MM.1S (cell line): Measurements from ENCODE around the gene EPPIN.
"Not testable (repeated sequence)": the region's sequence is repeated elsewhere in the genome, so short reads cannot be mapped to it uniquely, and the experiment has no call there.

Source experiments
- DNase-seq: peaks from one replicate; pipeline ENCODE4 v3.0.0-alpha.2; 2015
- H2AFZ ChIP-seq: fragments of 300-600 bp; sonication (generic); 2 replicates; pipeline ENCODE4 v1.6.0; 2016; ENCODE audit warnings: antibody characterized with exemption, low read length
- H3F3A ChIP-seq: fragments of 300-600 bp; sonication (generic); 2 replicates; pipeline ENCODE4 v1.6.1; 2016; ENCODE audit warnings: mild to moderate bottlenecking, antibody characterized with exemption, low read length, moderate library complexity, mixed read lengths; ENCODE audit not compliant: insufficient read depth
- H3K27ac ChIP-seq: fragments of 300-600 bp; sonication (generic); 2 replicates; pipeline ENCODE4 v1.5.1; 2016; ENCODE audit warnings: mild to moderate bottlenecking, low read length
- H3K27me3 ChIP-seq: fragments of 300-600 bp; sonication (generic); replicated peaks from 2 replicates; pipeline ENCODE4 v1.6.0; 2016; ENCODE audit warnings: low read length; ENCODE audit not compliant: insufficient read depth
- H3K36me3 ChIP-seq: fragments of 300-600 bp; sonication (generic); replicated peaks from 2 replicates; pipeline ENCODE4 v1.6.1; 2016; ENCODE audit warnings: mild to moderate bottlenecking, low read length, mixed read lengths; ENCODE audit not compliant: insufficient read depth
- H3K4me1 ChIP-seq: fragments of 300-600 bp; sonication (generic); 2 replicates; pipeline ENCODE4 v1.6.1; 2016; ENCODE audit warnings: low read length, mixed read lengths
- H3K4me2 ChIP-seq: fragments of 300-600 bp; sonication (generic); 2 replicates; pipeline ENCODE4 v1.6.0; 2016; ENCODE audit warnings: low read depth, low read length
- H3K4me3 ChIP-seq: fragments of 300-600 bp; sonication (generic); 2 replicates; pipeline ENCODE4 v1.5.1; 2016; ENCODE audit warnings: low read length, mixed read lengths
- H3K79me2 ChIP-seq: fragments of 300-600 bp; sonication (generic); 2 replicates; pipeline ENCODE4 v1.6.1; 2016; ENCODE audit warnings: mixed run types, low read length, mixed read lengths
- H3K9ac ChIP-seq: fragments of 300-600 bp; sonication (generic); 2 replicates; pipeline ENCODE4 v1.6.1; 2016; ENCODE audit warnings: low read length, mixed read lengths
- H3K9me2 ChIP-seq: fragments of 300-600 bp; sonication (generic); replicated peaks from 2 replicates; pipeline ENCODE4 v1.6.1; 2016; ENCODE audit warnings: mild to moderate bottlenecking, low read length, mixed read lengths; ENCODE audit not compliant: insufficient read depth
- H3K9me3 ChIP-seq: fragments of 300-600 bp; sonication (generic); replicated peaks from 2 replicates; pipeline ENCODE4 v1.6.1; 2016; ENCODE audit warnings: mild to moderate bottlenecking, low read length, mixed read lengths; ENCODE audit not compliant: insufficient read depth
- H4K20me1 ChIP-seq: fragments of 300-600 bp; sonication (generic); 2 replicates; pipeline ENCODE4 v1.6.1; 2016; ENCODE audit warnings: mild to moderate bottlenecking, low read length, moderate library complexity, mixed read lengths; ENCODE audit not compliant: insufficient read depth
- EZH2 ChIP-seq: fragments of 300-600 bp; sonication (generic); optimal IDR thresholded peaks from 2 replicates; pipeline ENCODE3; 2017; ENCODE audit warnings: low read depth, mild to moderate bottlenecking, antibody characterized with exemption, low read length, mixed read lengths
- EZH2phosphoT487 ChIP-seq: fragments of 300-600 bp; sonication (generic); IDR thresholded peaks from 2 replicates; pipeline ENCODE4 v1.6.1; 2018; ENCODE audit warnings: antibody characterized with exemption, low read length
- TF ChIP-seq, protein P1 (sequence below): fragments of 300-600 bp; sonication (generic); IDR thresholded peaks from 2 replicates; pipeline ENCODE4 v1.5.1; 2016; ENCODE audit warnings: antibody characterized with exemption, low read length, mixed read lengths

Gene EPPIN

DNA sequence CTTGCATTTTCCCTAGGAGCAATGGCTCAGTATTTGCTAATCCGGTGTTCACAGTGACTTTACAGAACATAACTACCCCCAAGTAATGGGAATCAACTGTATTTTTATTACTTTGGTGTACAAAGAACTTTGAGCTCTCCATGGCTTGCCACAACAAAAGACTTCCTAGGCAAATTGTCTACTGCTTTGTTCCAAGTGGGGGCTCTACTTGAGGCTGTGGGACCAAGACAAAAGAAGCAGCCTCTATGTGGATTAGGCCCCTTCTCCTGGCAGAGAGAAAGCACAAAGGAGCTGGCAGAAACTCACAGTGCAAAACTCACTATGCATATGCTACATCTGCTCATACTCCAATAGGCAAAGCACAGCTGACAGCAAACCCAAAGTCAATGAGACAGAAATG, 31.0 kb upstream of the EPPIN start:
- Histone ChIP-seq H3K4me2 (no peak overlapping the region), H3K36me3 (no peaks in the 10 kb centered on the region), H3K27ac (no peak overlapping the region), H3K4me1 (no peaks in the 10 kb centered on the region), H2AFZ (no peak overlapping the region), H3K4me3 (no peak overlapping the region), H4K20me1 (no peaks in the 10 kb centered on the region), H3F3A (no peaks in the 10 kb centered on the region), H3K79me2 (no peaks in the 10 kb centered on the region), H3K27me3 (no peaks in the 10 kb centered on the region), H3K9me2 (no peaks in the 10 kb centered on the region), H3K9ac (no peak overlapping the region), H3K9me3 (no peaks in the 10 kb centered on the region)
- TF ChIP-seq EZH2 (no peak), EZH2phosphoT487 (no peak)
- TF ChIP-seq, protein P1, sequence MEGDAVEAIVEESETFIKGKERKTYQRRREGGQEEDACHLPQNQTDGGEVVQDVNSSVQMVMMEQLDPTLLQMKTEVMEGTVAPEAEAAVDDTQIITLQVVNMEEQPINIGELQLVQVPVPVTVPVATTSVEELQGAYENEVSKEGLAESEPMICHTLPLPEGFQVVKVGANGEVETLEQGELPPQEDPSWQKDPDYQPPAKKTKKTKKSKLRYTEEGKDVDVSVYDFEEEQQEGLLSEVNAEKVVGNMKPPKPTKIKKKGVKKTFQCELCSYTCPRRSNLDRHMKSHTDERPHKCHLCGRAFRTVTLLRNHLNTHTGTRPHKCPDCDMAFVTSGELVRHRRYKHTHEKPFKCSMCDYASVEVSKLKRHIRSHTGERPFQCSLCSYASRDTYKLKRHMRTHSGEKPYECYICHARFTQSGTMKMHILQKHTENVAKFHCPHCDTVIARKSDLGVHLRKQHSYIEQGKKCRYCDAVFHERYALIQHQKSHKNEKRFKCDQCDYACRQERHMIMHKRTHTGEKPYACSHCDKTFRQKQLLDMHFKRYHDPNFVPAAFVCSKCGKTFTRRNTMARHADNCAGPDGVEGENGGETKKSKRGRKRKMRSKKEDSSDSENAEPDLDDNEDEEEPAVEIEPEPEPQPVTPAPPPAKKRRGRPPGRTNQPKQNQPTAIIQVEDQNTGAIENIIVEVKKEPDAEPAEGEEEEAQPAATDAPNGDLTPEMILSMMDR, result no peak
- no peak for DNase-seq

DNA sequence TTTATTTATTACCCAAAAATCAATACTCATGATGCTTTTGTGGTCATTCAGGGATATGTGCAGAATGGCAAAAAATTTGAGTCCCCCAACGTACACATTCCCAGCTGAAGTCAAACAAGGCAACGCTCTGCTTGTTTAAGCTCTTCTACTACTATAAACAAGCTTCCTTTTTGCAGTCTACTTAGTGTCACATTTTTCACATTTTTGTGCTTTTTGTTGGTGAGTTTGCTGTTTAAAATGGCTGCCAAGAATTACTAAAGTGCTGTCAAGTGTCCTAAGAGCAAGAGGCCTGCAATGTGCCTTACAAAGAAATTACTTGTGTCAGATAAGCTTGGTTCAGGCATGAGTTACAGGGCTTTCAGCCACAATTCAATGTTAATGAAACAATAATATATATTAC, 29.8 kb upstream of the EPPIN start:
- no peak for TF ChIP-seq EZH2phosphoT487
- TF ChIP-seq, protein P1, result no peak
- TF ChIP-seq EZH2, result no peak
- no peaks in the 10 kb centered on the region for H3F3A ChIP-seq
- H3K4me1 ChIP-seq, result no peaks in the 10 kb centered on the region
- no peaks in the 10 kb centered on the region for H3K9me2 ChIP-seq
- no peaks in the 10 kb centered on the region for H3K36me3 ChIP-seq
- H3K4me3 ChIP-seq, result no peak overlapping the region
- H3K4me2 ChIP-seq, result no peak overlapping the region
- H3K9ac ChIP-seq, result no peak overlapping the region
- no peaks in the 10 kb centered on the region for H3K79me2 ChIP-seq
- no peak for DNase-seq
- no peak overlapping the region for H3K27ac ChIP-seq
- no peaks in the 10 kb centered on the region for H3K27me3 ChIP-seq
- H2AFZ ChIP-seq, result no peak overlapping the region
- no peaks in the 10 kb centered on the region for H3K9me3 ChIP-seq
- H4K20me1 ChIP-seq, result no peaks in the 10 kb centered on the region

DNA sequence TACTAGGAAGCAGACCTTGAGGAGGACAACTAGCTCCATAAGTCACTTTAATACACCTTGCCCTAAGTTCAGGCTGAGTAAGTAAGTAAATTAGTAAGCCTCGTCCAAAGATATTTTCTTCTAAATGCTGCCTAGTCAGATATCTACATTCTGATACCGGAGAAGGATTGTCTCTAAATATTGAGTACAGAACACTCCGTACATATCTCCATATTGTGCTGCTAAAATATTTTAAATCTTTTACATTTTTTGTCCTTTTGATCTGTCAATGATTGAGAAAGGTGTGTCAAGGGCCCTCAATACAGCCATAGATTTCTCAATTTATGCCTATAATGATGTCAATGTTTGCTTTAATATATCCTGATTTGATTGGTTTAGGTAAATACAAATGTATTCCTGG, 28.7 kb upstream of the EPPIN start:
- Histone ChIP-seq H3K4me1 (no peaks in the 10 kb centered on the region), H4K20me1 (no peaks in the 10 kb centered on the region), H3K9ac (no peak overlapping the region), H3K9me2 (no peaks in the 10 kb centered on the region), H3F3A (no peaks in the 10 kb centered on the region), H3K4me2 (no peak overlapping the region), H3K4me3 (no peak overlapping the region), H3K36me3 (no peaks in the 10 kb centered on the region), H3K27me3 (no peaks in the 10 kb centered on the region), H3K79me2 (no peaks in the 10 kb centered on the region), H3K27ac (no peak overlapping the region), H3K9me3 (no peaks in the 10 kb centered on the region), H2AFZ (no peak overlapping the region)
- TF ChIP-seq EZH2phosphoT487 (no peak), EZH2 (no peak)
- TF ChIP-seq, protein P1, result no peak
- no peak for DNase-seq

DNA sequence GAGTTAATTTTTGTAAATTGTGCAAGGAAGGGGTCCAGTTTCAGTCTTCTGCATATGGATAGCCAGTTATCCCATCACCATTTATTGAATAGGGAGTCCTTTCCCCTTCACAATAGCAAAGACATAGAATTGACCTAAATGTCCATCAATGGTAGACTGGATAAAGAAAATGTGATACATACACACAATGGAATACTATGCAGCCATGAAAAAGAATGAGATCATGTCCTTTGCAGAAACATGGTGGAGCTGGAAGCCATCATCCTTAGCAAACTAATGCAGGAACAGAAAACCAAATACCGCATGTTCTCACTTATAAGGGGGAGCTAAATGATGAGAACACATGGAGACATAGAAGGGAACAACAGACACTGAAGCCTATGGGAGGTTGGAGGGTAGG, 22.4 kb upstream of the EPPIN start:
- H3K4me3 ChIP-seq, H3K9me3 ChIP-seq, H2AFZ ChIP-seq, H3K9ac ChIP-seq, H3K27me3 ChIP-seq, H3K36me3 ChIP-seq, H3K27ac ChIP-seq, H3K79me2 ChIP-seq, H3F3A ChIP-seq, H4K20me1 ChIP-seq, H3K4me2 ChIP-seq, DNase-seq, H3K4me1 ChIP-seq, H3K9me2 ChIP-seq: not testable (repeated sequence)
